CD4-positive, alpha-beta T cell treated with Interleukin-2 at 100 ng/mL for 4 hours (primary cell): ENCODE measurements around the gene UBE2S.
A peak's percentile ranks its signal among the peaks of the same experiment; 100 is the strongest.
"Not testable (repeated sequence)": the region's sequence is repeated elsewhere in the genome, so short reads cannot be mapped to it uniquely, and the experiment has no call there.

Experiments used
- DNase-seq: peaks from one replicate; pipeline ENCODE4 v3.0.0-alpha.2; 2020; ENCODE audit warnings: low spot score

The UBE2S gene

GRCh38 chr19:55440411-55441105, 33.0 kb upstream of the UBE2S start:
- no peak for DNase-seq

- DNase-seq, result no peak
Measured at GRCh38 chr19:55439052-55439451, 31.5 kb upstream of the UBE2S start.

GRCh38 chr19:55437410-55437809, 29.8 kb upstream of the UBE2S start:
- no peak for DNase-seq

GRCh38 chr19:55436847-55437246, 29.3 kb upstream of the UBE2S start:
- DNase-seq, result no peak

- no peak for DNase-seq
Measured at GRCh38 chr19:55435020-55435419, 27.4 kb upstream of the UBE2S start.

- no peak for DNase-seq
Measured at GRCh38 chr19:55434356-55434919, 26.9 kb upstream of the UBE2S start.

- DNase-seq, result no peak
Measured at GRCh38 chr19:55433292-55433691, 25.7 kb upstream of the UBE2S start.

DNA sequence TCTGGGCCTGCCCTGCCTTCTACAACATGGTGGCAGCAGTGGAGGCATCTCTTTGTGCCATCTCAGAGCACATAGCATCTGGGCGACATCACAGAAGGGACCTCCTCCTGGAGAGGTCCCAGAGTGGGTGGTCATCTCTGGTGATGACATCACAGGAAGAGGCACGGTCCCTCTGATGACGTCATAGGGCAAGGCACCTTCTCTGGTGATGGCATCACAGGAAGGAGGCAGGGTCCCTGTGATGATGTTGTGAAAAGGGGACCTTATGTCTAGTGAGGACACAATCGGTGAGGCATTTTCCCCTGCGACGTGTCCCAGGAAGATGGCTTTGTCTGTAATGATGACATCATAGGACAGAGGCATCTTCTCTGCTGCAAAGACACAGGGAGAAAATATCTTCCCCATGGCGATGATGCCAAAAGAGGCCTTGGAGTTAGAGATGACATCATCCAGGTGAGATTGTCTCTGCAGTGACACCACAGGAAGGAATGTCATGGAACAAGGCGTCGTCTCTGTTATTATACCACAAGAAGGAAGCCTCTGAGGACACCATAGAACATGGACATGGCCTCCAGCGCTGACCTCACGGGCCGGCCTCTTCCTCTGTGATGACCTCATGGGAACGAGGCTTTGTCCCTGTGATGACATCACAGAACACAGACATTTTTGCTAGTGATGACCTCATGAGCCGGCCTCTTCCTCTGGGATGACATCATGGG, 24.8 kb upstream of the UBE2S start:
- no peak for DNase-seq

DNA sequence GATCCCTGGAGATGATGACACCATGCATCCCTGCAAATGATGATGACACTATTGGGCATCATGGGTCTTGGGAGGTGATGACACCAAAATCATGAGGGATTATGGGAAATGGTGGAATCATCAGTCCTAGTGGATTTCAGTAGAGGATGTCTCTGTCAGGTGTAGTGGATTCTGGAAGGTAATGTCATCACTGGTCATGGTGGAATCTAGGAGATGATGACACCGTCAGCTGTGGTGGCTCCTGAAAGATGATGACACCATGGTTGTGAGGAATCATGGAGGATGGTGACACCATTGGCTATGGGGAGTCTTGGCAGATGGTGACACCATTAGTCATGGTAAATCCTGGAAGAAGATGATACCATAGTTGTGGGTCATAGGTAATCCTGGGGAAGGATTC, 23.6 kb upstream of the UBE2S start:
- no peak for DNase-seq

DNA sequence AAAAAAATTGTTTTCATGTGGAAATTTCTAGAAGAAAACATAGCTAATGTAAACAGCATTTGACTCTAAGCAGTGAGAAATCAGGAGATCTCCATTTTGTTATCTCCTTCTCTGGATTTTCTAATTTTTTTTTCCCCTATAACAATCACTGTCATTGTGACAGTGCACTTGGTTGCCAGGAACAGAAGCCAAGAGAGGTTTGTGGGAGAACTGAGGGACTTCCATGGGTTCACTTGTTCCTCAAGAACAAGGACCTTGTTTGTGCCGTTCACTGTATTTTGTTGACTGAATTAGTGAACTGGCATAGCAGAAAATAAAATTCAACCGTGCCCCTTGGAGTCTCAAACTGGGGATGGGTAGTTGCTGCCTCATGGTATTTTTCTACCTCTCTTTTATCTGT, 18.5 kb upstream of the UBE2S start:
- DNase-seq, result no peak

- no peak for DNase-seq
Measured at GRCh38 chr19:55424518-55424917, 16.9 kb upstream of the UBE2S start.

- DNase-seq, result no peak
Measured at GRCh38 chr19:55423225-55424005, 15.8 kb upstream of the UBE2S start.

- peak; percentile 50 for DNase-seq
Measured at GRCh38 chr19:55421281-55421680, 13.7 kb upstream of the UBE2S start.

DNA sequence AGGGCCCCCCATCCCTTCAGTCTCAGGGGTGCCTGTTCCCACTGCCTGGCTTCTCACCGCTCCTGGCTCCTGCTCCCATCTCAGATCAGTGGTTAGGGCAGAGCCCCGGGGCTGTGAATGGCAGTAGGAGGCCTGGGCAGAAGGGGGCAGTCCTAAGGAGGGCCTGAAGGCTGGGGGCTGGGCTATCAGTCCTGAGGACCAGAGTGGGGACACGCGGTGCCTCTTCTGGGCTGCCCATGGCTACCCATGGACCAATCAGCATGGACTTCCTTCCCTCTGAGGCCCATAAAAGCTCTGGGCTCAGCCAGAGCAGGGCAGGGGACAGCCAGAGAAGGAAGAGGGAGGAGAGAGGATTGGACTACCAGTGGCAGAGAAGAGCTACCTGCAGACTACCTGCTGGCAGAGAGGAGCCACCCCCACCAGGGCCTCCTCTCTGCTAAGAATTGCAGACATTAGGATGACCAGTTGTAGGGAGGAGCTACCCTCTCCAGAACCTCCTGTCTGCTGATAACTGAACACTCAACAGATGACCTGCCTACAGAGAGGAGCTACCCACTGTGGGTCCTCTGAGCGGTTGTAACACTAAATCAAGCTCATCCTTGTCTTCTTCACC, 12.1 kb upstream of the UBE2S start:
- no peak for DNase-seq

- DNase-seq, result no peak
Measured at GRCh38 chr19:55419103-55419502, 11.5 kb upstream of the UBE2S start.

DNA sequence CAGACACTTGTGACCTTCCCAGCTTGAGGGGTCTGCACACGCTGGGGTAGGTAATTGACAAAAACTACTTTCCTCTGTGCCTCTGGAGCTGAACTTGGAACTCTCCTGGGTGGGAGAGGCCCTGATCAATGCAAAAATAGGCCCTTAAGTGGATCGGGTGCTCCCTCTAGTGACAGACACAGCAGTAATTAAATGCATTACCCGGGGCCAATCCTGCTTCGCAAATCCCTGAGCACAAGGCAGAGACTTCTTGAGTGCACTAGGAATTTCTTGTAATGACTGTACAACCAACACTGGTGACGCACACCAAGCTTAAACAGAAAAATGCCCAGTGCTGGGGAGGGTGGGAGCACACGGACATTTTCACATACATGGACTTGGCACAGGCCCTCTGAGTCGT, 10.6 kb upstream of the UBE2S start:
- peak; percentile 63 for DNase-seq

DNA sequence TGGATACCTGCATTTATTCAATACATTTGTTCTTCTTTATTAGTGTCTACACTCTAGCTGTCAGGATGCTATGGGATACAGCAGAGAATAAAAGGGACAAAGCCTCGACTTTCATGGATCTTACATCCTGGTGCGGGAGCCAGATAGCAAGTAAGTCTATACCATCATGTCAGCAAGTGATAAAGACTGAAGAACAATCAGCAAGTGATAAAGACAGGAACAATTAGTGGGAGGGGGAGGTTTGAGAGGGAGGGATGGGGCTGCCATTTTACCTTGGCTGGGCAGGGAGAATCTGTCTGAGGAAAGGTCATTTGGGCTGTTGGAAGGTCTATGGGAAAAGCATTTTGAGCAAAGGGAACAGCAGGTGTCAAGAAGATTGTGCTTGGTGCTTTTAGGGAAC, 2.6 kb upstream of the UBE2S start:
- no peak for DNase-seq

DNA sequence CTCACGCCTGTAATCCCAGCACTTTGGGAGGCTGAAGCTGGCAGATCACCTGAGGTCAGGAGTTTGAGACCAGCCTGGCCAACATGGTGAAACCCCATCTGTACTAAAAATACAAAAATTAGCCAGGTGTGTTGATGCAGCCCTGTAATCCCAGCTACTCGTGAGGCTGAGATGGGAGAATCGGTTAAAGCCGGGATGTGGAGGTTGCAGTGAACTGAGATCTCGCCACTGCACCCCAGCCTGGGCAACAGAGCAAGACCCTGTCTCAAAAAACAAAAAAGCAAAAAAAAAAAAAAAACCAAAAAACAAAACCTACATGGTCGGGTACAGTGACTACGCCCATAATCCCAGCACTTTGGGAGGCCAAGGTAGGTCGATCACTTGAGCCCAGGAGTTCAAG, 1.6 kb upstream of the UBE2S start:
- DNase-seq, result not testable (repeated sequence)

DNA sequence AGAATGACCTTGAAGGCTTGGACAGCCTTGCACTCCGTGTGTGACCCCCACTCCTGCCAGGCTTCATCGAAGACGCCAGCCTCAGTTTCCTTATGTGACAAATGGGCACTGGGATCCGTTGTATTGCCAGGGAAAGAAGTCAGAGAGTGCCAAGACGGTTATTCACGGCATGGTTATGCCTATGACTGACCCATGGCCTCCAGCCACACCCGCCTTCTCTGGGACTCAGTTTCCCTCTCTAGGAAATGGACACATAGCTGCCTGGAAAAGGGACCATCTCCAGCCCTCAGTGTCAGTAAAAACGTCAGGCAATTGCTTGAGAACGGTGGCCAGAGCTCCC, 915 bp upstream of the UBE2S start:
- no peak for DNase-seq

DNA sequence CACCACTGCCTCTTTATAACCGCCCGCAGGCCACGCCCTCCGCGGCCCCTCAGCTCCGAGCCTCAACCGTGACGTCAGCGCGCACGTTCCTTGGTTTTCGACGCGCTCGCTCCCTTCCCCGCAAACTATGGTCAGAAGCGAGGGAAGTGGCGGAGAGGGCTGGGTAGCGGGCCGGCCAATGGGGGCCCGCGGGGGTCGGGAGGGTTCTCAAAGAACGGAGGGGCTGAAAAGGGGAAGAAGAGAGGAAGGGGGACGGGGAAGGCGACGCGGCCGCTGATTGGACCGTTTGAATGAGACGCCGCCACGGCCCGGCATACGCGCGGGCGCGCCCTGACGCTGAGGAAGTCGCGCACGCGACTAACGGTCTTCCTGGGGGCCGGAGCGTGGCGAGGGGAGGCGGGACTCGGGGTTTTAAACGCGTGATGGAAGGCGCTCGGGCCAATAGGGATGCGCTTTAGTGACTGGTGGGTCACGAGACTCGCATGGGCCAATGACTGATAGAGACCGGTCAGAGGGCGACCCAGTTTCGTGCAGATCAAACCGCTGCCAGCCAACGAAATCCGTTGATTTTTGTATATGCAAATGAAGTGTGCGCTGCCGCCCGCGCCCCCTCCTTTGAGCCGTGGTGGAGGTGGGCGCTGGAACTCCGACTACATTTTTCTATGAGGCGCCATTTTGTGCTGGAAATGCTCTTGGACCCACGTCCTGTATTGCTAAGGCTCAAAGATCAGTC, 378 bp upstream of the UBE2S start:
- DNase-seq, result peak; percentile 98

- peak; percentile 16 for DNase-seq
Measured at GRCh38 chr19:55406826-55407549, 600 bp downstream of the UBE2S start.
